ENCODE measurements around the gene IL1A. TPM values are rescaled to one million over a fixed set of nuclear protein-coding genes. Genes with fewer than 3 reads are reported as not detected.

IL1A gene
- total RNA-seq, 1 donor from 2014 or later: 0.43 TPM

GRCh38 chr2:112750560-112750843 is 33.8 kb downstream of the IL1A start:
- H3K9me3 Mint-ChIP-seq (ENCODE audit: unreplicated experiment): no peaks in the 10 kb centered on the region
- FAIRE-seq (no peak), DNase-seq (ENCODE audit: low read depth) (peak; percentile 47)
- Histone ChIP-seq H3K9me3 (ENCODE audit: insufficient read depth, low read depth, low read length) (no peaks in the 10 kb centered on the region), H3K4me1 (ENCODE audit: insufficient read depth, low read length) (peaks cover 7% of the 10 kb centered on the region), H3K79me2 (ENCODE audit: insufficient read depth, low read length) (peaks cover 65% of the 10 kb centered on the region), H3K27me3 (ENCODE audit: insufficient read depth, low read length) (no peaks in the 10 kb centered on the region), H3K4me3 (ENCODE audit: insufficient read depth, low read depth, low read length) (no peak overlapping the region), H3K27ac (ENCODE audit: low read depth, low read length) (no peak overlapping the region), H3K36me3 (ENCODE audit: insufficient read depth, low read length) (peaks cover 11% of the 10 kb centered on the region), H3K4me2 (ENCODE audit: low read length) (peak overlapping the region; percentile 31), H4K20me1 (ENCODE audit: insufficient read depth, low read length) (no peaks in the 10 kb centered on the region), H3K9ac (ENCODE audit: low read length) (peak overlapping the region; percentile 34), H2AFZ (ENCODE audit: low read depth, low read length) (no peak overlapping the region)
- no peaks in the 10 kb centered on the region for H3K36me3 Mint-ChIP-seq (ENCODE audit: low read depth, unreplicated experiment)
- H3K4me1 Mint-ChIP-seq (ENCODE audit: low read depth, unreplicated experiment): peaks cover 2% of the 10 kb centered on the region
- H3K27me3 Mint-ChIP-seq (ENCODE audit: low read depth, unreplicated experiment): no peaks in the 10 kb centered on the region
- no peak overlapping the region for H3K4me3 Mint-ChIP-seq (ENCODE audit: unreplicated experiment)
- no peak overlapping the region for H3K27ac Mint-ChIP-seq (ENCODE audit: unreplicated experiment)
- TF ChIP-seq, protein P1, sequence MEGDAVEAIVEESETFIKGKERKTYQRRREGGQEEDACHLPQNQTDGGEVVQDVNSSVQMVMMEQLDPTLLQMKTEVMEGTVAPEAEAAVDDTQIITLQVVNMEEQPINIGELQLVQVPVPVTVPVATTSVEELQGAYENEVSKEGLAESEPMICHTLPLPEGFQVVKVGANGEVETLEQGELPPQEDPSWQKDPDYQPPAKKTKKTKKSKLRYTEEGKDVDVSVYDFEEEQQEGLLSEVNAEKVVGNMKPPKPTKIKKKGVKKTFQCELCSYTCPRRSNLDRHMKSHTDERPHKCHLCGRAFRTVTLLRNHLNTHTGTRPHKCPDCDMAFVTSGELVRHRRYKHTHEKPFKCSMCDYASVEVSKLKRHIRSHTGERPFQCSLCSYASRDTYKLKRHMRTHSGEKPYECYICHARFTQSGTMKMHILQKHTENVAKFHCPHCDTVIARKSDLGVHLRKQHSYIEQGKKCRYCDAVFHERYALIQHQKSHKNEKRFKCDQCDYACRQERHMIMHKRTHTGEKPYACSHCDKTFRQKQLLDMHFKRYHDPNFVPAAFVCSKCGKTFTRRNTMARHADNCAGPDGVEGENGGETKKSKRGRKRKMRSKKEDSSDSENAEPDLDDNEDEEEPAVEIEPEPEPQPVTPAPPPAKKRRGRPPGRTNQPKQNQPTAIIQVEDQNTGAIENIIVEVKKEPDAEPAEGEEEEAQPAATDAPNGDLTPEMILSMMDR (IDR thresholded peaks at IDR 0.05; ENCODE audit: insufficient read depth, low read depth, low read length): no peak
- no peak for TF ChIP-seq EZH2 (IDR thresholded peaks at IDR 0.05; ENCODE audit: insufficient read depth, low read length)

DNA sequence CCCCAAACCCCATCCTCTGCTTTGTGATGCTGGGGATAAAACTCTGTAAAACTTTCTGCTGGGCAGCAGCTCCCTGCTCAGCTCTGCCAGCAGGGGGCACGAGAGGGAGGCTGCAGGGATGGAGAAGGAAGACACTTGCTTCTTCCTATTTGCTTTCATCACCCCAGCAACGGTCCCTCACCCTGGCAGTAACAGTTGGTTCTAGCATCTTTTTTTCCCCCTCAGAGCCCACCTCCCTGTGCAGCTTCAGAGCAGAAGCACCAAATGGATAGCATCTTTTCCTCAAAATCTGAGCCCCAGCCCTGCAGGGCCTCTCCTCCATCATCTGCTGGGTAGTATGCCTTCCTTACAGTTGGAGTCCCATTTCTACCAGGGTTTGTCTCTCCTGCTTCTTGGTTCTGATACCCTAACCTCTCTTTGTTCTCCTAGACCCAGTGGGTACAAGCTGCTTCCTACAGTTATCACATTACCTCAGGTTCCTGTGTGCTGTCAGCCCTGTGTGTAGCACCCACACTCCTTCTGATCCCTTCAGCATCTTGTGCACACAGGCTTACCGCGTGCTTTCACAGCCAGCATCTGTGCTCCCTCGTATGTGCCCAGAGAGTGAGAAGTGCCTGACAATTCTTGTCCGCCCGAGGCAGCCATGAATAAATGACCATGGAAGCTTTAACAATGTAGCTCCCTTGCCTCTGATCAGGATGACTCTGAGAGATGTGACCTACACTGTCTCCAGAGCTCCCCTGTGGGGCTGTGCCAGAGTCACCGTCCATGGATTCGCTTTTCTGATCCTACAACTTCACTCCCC is 34.3 kb downstream of the IL1A start:
- no peak overlapping the region for H2AFZ ChIP-seq (ENCODE audit: low read depth, low read length)
- no peak overlapping the region for H3K4me3 ChIP-seq (ENCODE audit: insufficient read depth, low read depth, low read length)
- no peaks in the 10 kb centered on the region for H3K27me3 ChIP-seq (ENCODE audit: insufficient read depth, low read length)
- H3K4me2 ChIP-seq (ENCODE audit: low read length): peak overlapping the region; percentile 31
- H3K36me3 ChIP-seq (ENCODE audit: insufficient read depth, low read length): peaks cover 8% of the 10 kb centered on the region
- FAIRE-seq (no peak), DNase-seq (ENCODE audit: low read depth) (peak; percentile 49)
- H3K27ac Mint-ChIP-seq (ENCODE audit: unreplicated experiment): peak overlapping the region; percentile 10
- H3K9me3 ChIP-seq (ENCODE audit: insufficient read depth, low read depth, low read length): no peaks in the 10 kb centered on the region
- H3K4me1 Mint-ChIP-seq (ENCODE audit: low read depth, unreplicated experiment): peaks cover 2% of the 10 kb centered on the region
- H3K27me3 Mint-ChIP-seq (ENCODE audit: low read depth, unreplicated experiment): no peaks in the 10 kb centered on the region
- H3K4me1 ChIP-seq (ENCODE audit: insufficient read depth, low read length): peaks cover 7% of the 10 kb centered on the region
- peak overlapping the region; percentile 24 for H3K27ac ChIP-seq (ENCODE audit: low read depth, low read length)
- H3K4me3 Mint-ChIP-seq (ENCODE audit: unreplicated experiment): no peak overlapping the region
- H3K79me2 ChIP-seq (ENCODE audit: insufficient read depth, low read length): peaks cover 61% of the 10 kb centered on the region
- TF ChIP-seq, protein P1 (IDR thresholded peaks at IDR 0.05; ENCODE audit: insufficient read depth, low read depth, low read length): peak; percentile 92
- no peak for TF ChIP-seq EZH2 (IDR thresholded peaks at IDR 0.05; ENCODE audit: insufficient read depth, low read length)
- peak overlapping the region; percentile 34 for H3K9ac ChIP-seq (ENCODE audit: low read length)
- H3K9me3 Mint-ChIP-seq (ENCODE audit: unreplicated experiment): no peaks in the 10 kb centered on the region
- no peaks in the 10 kb centered on the region for H3K36me3 Mint-ChIP-seq (ENCODE audit: low read depth, unreplicated experiment)
- H4K20me1 ChIP-seq (ENCODE audit: insufficient read depth, low read length): no peaks in the 10 kb centered on the region

DNA sequence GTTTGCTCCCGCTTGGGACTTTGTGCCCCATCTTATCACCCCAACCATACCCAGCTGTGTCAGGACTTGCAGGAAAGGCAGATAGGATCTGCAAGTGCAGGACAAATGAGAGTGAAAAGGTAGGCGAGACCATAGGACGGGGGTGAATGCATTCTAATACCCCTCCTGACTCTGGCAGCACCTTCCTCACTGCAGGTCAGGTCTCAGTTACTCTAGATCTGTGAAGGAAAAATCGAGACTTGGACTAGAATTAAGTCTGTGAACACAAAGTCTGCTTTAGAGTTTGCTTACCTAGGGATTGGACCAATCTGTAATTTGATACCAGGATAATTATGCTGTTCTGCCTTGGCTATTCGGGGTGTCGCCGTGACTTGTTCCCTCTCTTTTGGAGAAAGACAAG is 43.8 kb downstream of the IL1A start:
- FAIRE-seq: no peak
- Mint-ChIP-seq H3K27me3 (ENCODE audit: low read depth, unreplicated experiment) (peaks cover 4% of the 10 kb centered on the region), H3K4me1 (ENCODE audit: low read depth, unreplicated experiment) (no peaks in the 10 kb centered on the region), H3K27ac (ENCODE audit: unreplicated experiment) (no peak overlapping the region), H3K4me3 (ENCODE audit: unreplicated experiment) (no peak overlapping the region), H3K9me3 (ENCODE audit: unreplicated experiment) (peaks cover 2% of the 10 kb centered on the region), H3K36me3 (ENCODE audit: low read depth, unreplicated experiment) (peaks cover 4% of the 10 kb centered on the region)
- no peak overlapping the region for H3K27ac ChIP-seq (ENCODE audit: low read depth, low read length)
- peaks cover 26% of the 10 kb centered on the region for H3K36me3 ChIP-seq (ENCODE audit: insufficient read depth, low read length)
- H3K4me3 ChIP-seq (ENCODE audit: insufficient read depth, low read depth, low read length): no peak overlapping the region
- H3K79me2 ChIP-seq (ENCODE audit: insufficient read depth, low read length): no peaks in the 10 kb centered on the region
- no peak overlapping the region for H2AFZ ChIP-seq (ENCODE audit: low read depth, low read length)
- no peak overlapping the region for H3K9ac ChIP-seq (ENCODE audit: low read length)
- peaks cover 4% of the 10 kb centered on the region for H3K4me1 ChIP-seq (ENCODE audit: insufficient read depth, low read length)
- H4K20me1 ChIP-seq (ENCODE audit: insufficient read depth, low read length): no peaks in the 10 kb centered on the region
- H3K4me2 ChIP-seq (ENCODE audit: low read length): no peak overlapping the region
- no peak for DNase-seq (ENCODE audit: low read depth)
- no peaks in the 10 kb centered on the region for H3K9me3 ChIP-seq (ENCODE audit: insufficient read depth, low read depth, low read length)
- H3K27me3 ChIP-seq (ENCODE audit: insufficient read depth, low read length): no peaks in the 10 kb centered on the region
- no peak for TF ChIP-seq EZH2 (IDR thresholded peaks at IDR 0.05; ENCODE audit: insufficient read depth, low read length)
- TF ChIP-seq, protein P1 (IDR thresholded peaks at IDR 0.05; ENCODE audit: insufficient read depth, low read depth, low read length): no peak

All from astrocyte (in vitro differentiated cells and primary cell).